Activated T-cell treated with anti-CD3 and anti-CD28 coated beads for 48 hours (primary cell): ENCODE measurements around the gene GNL2.

ENCODE experiments used
- DNase-seq: peaks from one replicate; pipeline ENCODE4 v3.0.0-alpha.2; 2020; ENCODE audit warnings: low read depth

The GNL2 gene

DNA sequence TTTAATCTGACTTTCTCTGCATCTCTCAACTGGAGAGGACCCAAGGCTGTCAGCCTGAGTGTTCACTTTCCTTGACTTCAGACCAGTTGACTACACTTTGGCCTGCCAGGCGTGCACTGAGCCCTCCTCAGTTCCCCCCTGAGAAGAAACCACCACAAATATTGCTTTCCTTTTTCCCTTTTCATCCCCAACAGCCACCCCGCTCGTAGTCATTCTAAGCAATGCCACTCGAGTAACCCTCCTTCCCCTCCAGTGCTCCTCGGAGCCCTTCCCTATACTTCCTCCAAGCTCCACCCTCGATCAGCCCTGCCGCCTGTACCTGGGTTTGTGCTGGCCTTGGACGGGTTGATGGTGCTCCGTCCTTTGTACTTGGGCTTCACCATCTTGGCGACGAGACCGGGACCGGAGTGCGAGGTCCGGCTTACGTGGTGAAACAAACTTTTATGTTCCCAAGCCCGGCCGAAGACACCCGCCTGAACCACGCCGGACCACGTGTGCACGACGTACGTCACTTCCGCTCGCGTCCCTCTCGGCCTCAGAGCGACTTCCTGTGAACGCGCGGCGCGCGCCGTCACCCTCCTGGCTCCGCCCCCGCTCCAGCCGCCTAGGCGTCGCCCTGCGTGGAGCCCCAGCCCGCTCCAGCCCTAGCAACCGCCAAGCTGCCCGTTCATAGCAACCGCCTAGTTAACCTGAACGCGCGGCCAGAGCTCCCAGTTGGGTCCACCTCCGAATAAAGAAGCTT is at the start of gene GNL2:
Gene GNL2, minus strand, starts transcription at position 498 of the 742 bp plus-strand sequence. Its CDS starts 115 bp downstream, at position 383.
- DNase-seq: peak; percentile 97

DNA sequence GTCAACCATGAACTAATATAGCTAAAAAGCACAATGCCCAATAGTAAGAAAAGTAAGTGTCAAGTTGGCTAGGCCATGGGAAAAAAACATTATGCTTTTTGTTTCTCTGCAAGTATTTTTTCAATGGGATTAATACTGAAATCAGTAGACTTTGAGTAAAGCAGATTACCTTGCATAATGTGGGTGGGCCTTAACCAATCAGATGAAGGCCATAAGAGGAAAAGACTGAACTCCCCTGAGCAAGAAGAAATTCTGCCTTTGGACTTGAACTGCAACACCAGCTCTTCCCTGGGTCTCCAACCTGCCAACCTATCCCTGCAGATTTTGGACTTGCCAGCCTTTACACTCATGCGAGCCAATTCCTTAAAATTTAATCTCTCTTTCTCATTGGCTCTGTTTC is 45.3 kb upstream of the GNL2 start:
- DNase-seq: no peak

GRCh38 chr1:37636435-37636834 is 40.7 kb upstream of the GNL2 start:
- DNase-seq: no peak

- DNase-seq: no peak
Observed at GRCh38 chr1:37634992-37635902, 39.5 kb upstream of the GNL2 start.

- no peak for DNase-seq
Observed at GRCh38 chr1:37634244-37634991, 38.7 kb upstream of the GNL2 start, which contains the start of gene RSPO1. Gene RSPO1, minus strand, starts transcription at chr1:37634892. Its CDS starts 5,231 bp downstream, at chr1:37629661.

GRCh38 chr1:37633938-37634243 is 38.2 kb upstream of the GNL2 start:
- DNase-seq: no peak

- no peak for DNase-seq
Observed at GRCh38 chr1:37633040-37633937, 37.6 kb upstream of the GNL2 start.

DNA sequence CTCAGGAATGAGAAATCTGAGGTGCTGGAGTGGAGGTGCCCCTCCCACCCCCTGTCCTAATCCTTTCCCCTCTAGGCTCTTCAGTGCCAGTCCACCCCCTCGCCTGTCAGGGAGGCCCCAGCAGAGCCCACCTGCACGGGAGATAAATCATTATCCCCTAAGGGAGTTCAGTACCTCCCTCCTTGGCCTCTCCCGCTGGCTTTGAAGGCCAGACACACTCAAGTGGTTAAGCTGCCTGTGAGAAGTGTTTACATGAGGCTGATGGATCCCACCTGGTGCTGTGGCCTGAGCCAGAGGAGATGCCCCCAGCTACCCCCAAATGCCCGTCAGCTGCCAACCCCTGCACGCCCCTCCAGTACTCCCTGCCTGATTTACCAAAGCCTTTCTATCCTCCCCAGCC is 35.3 kb upstream of the GNL2 start:
- no peak for DNase-seq

DNA sequence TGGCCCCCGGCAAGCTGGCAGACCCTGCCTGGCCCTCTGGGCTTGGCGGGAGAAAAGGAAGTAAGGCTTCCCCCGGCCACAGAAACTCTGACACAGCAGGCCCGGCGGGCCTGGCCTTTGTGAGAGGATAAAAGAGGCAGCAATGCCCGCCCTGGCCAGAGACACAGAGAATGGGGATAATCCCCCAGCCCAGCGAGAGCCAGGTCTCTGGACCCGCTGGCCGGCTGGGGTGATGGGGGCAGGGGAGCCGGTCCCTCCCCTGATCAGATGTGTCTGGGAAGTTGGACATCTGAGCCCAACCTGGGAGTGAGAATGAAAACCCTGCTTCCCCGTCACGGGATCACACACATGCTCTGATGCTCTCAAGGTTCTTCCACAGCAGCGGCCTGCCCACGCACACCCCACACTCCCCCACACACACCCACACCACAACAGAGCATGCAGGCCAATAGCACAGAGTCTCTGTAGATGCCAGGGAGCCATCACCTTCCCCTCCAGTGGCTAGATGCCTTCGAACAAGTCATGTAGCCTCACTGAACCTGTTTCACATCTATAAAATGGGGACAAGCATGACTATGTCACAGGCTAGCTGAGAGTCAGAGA is 34.8 kb upstream of the GNL2 start:
- DNase-seq: no peak

DNA sequence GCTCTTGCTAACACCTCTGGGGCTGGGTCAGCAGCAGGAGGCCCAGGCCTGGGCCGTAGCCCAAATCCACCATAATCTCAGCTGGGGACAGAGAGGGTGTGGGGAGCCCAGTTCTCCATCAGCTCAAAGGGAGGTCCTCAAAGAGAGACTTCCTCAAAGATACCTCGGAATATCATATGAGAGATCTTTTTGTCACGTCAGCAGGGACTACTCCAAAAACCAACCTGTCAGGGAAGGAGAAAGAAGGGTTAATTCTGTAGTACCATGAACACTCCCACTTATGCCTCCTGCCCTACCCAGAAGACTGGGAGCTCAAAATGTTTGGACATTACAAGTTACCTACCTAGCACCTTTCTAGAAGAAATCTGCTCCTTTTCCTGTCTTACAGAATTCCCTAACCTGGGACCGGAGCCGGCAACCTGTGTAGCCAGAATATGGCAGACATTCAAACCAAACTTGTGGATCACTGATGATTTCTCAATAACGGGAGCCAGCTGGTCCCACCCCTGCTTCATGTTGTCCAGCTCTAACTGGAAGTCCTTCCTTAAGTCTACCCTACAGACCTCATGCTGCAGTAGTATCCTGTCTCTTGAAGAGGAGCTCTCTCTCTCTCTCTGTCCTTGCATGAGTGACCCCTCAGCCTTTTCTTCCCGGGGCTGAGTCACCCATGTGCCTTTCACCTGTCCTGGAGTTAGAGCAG is 34.1 kb upstream of the GNL2 start:
- no peak for DNase-seq

GRCh38 chr1:37629008-37629407 is 33.3 kb upstream of the GNL2 start:
- no peak for DNase-seq

- no peak for DNase-seq
Observed at GRCh38 chr1:37628026-37628556, 32.4 kb upstream of the GNL2 start.

- DNase-seq: no peak
Observed at GRCh38 chr1:37622131-37622530, 26.4 kb upstream of the GNL2 start.

GRCh38 chr1:37621326-37621870 is 25.7 kb upstream of the GNL2 start:
- no peak for DNase-seq

DNA sequence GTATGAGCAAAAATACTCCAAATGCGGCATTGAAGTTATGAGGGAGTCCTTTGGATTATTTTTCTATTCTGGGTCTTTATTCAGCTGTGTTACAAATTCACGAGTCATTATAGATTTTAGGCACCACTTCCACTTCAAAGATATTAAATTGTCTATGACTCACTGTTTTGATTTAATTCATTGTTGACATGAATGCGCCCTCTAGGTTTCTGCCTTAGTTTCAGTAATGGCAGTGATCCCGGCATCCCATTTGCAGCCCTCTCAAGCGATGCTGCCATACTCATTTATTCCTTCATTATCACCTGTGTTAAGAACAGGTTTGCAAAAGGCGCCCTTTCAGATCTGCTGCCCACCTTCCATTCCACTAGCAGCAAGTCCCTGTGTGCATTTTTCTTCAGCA is 25.0 kb upstream of the GNL2 start:
- no peak for DNase-seq

DNA sequence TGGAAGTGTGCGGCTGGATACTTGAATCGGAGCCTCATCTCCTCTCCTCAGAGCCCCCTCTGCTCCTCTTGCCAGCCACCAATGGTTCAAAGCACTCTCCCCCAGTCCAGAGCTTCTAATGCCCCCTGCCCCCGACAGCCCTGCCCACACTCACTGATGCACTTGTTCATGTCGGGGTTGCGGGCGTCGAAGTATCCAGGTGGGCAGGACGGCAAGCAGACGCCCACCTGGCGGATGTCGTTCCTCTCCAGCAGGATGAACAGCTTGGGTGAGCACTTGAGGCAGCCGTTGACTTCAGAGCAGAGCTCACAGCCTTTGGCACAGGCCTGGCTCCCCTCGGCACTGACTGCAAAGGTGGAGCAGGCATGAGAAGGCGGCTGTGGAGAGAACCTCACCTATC is 20.6 kb upstream of the GNL2 start:
- DNase-seq: no peak

DNA sequence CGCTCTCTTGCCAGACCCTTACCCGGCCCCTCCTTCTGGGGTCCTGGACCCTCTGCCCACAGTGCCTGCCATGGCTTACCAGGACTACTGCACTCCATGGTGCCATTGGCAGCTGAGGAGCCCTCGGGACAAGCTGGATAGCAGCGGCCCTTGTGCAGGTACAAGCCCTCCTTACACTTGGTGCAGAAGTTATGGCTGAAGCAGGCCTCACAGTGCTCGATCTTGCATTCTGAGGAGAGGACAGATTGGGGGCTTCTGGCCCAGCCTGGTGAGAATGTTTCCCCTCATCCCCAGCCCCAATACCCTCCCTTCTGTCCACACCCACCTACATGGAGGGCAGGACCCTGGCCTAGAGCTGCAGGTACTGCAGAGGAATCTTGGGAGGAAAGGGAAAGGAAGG is 18.4 kb upstream of the GNL2 start:
- DNase-seq: no peak

DNA sequence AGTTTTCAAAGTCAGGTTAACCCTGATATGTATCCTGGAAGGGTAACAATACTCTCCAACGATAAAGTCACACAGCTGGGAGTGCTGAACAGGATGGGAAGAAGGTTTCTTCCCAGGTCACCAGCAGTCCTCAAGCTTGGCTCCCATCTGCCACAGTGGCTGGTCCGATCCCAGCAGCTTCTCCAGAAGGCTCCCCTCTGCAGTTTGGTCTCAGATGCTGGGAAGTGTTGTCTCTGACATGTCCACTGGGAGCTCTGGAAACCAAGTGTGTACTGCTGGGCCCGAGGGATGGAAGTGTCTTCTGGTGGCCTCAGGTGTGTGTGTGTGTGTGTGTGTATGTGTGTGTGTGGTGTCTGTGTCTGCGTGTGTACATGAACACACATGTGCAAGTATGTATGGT is 16.4 kb upstream of the GNL2 start:
- DNase-seq: no peak

- DNase-seq: no peak
Observed at GRCh38 chr1:37609994-37610393, 14.3 kb upstream of the GNL2 start.

DNA sequence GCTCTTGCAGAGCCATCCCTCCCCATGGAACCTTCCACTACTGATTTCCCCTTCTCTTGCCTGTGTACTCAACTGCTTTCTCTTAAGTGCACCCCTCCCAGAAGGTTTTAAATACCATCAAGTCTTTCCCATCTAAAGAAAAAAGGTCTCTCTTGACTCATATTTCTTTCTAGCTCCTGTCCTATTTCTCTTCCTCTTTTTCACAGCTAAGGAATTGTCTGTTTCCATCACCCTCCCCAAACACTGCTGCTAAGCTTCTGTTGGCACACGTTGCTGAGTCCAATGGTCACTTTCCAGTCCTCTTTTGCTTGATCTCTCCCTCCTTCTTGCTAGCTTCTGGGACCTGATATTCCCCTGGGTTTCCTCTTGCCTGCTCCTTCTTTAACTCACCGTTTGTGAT is 13.3 kb upstream of the GNL2 start:
- DNase-seq: no peak
